Measurements from ENCODE around the gene SATB1.

SATB1 gene

GRCh38 chr3:18369551-18370185 lies 55.5 kb downstream of the SATB1 start:
- Mint-ChIP-seq H3K27ac (peak overlapping the region; percentile 84), H3K36me3 (ENCODE audit: low read depth) (peaks cover 81% of the 10 kb centered on the region), H3K27me3 (no peaks in the 10 kb centered on the region), H3K9me3 (no peaks in the 10 kb centered on the region), H3K4me3 (peak overlapping the region; percentile 30), H3K4me1 (peaks cover 73% of the 10 kb centered on the region)
- no peak for DNase-seq
- no peak for ATAC-seq

GRCh38 chr3:18366258-18366657 lies 58.9 kb downstream of the SATB1 start:
- no peaks in the 10 kb centered on the region for H3K9me3 Mint-ChIP-seq
- no peak for DNase-seq
- H3K27me3 Mint-ChIP-seq: no peaks in the 10 kb centered on the region
- peaks cover 78% of the 10 kb centered on the region for H3K36me3 Mint-ChIP-seq (ENCODE audit: low read depth)
- H3K4me1 Mint-ChIP-seq: peaks cover 55% of the 10 kb centered on the region
- H3K4me3 Mint-ChIP-seq: no peak overlapping the region
- H3K27ac Mint-ChIP-seq: peak overlapping the region; percentile 31
- no peak for ATAC-seq

- no peak overlapping the region for H3K4me3 Mint-ChIP-seq
- H3K9me3 Mint-ChIP-seq: no peaks in the 10 kb centered on the region
- peaks cover 80% of the 10 kb centered on the region for H3K36me3 Mint-ChIP-seq (ENCODE audit: low read depth)
- peaks cover 56% of the 10 kb centered on the region for H3K4me1 Mint-ChIP-seq
- peak overlapping the region; percentile 66 for H3K27ac Mint-ChIP-seq
- ATAC-seq (no peak), DNase-seq (no peak)
- no peaks in the 10 kb centered on the region for H3K27me3 Mint-ChIP-seq
Observed at GRCh38 chr3:18363338-18363737, 61.8 kb downstream of the SATB1 start.

GRCh38 chr3:18357747-18358146 lies 67.4 kb downstream of the SATB1 start:
- Mint-ChIP-seq H3K9me3 (no peaks in the 10 kb centered on the region), H3K4me1 (peaks cover 52% of the 10 kb centered on the region), H3K27ac (peak overlapping the region; percentile 56), H3K36me3 (ENCODE audit: low read depth) (peaks cover 68% of the 10 kb centered on the region), H3K27me3 (no peaks in the 10 kb centered on the region), H3K4me3 (no peak overlapping the region)
- ATAC-seq: peak; percentile 68
- DNase-seq: no peak

GRCh38 chr3:18355832-18356231 lies 69.3 kb downstream of the SATB1 start:
- H3K27me3 Mint-ChIP-seq: no peaks in the 10 kb centered on the region
- no peak for ATAC-seq
- no peak overlapping the region for H3K4me3 Mint-ChIP-seq
- peaks cover 55% of the 10 kb centered on the region for H3K4me1 Mint-ChIP-seq
- no peaks in the 10 kb centered on the region for H3K9me3 Mint-ChIP-seq
- DNase-seq: no peak
- H3K27ac Mint-ChIP-seq: peak overlapping the region; percentile 37
- H3K36me3 Mint-ChIP-seq (ENCODE audit: low read depth): peaks cover 72% of the 10 kb centered on the region

GRCh38 chr3:18354701-18355100 lies 70.4 kb downstream of the SATB1 start:
- no peaks in the 10 kb centered on the region for H3K27me3 Mint-ChIP-seq
- H3K4me3 Mint-ChIP-seq: no peak overlapping the region
- peaks cover 51% of the 10 kb centered on the region for H3K4me1 Mint-ChIP-seq
- no peaks in the 10 kb centered on the region for H3K9me3 Mint-ChIP-seq
- ATAC-seq (no peak), DNase-seq (no peak)
- H3K36me3 Mint-ChIP-seq (ENCODE audit: low read depth): peaks cover 67% of the 10 kb centered on the region
- no peak overlapping the region for H3K27ac Mint-ChIP-seq

- H3K27ac Mint-ChIP-seq: peak overlapping the region; percentile 73
- DNase-seq (no peak), ATAC-seq (no peak)
- H3K27me3 Mint-ChIP-seq: no peaks in the 10 kb centered on the region
- H3K9me3 Mint-ChIP-seq: no peaks in the 10 kb centered on the region
- no peak overlapping the region for H3K4me3 Mint-ChIP-seq
- H3K36me3 Mint-ChIP-seq (ENCODE audit: low read depth): peaks cover 70% of the 10 kb centered on the region
- peaks cover 32% of the 10 kb centered on the region for H3K4me1 Mint-ChIP-seq
Observed at GRCh38 chr3:18351823-18352744, 73.1 kb downstream of the SATB1 start.

GRCh38 chr3:18351069-18351628 lies 74.0 kb downstream of the SATB1 start:
- Mint-ChIP-seq H3K4me1 (peaks cover 29% of the 10 kb centered on the region), H3K27me3 (no peaks in the 10 kb centered on the region), H3K27ac (peak overlapping the region; percentile 25), H3K36me3 (ENCODE audit: low read depth) (peaks cover 69% of the 10 kb centered on the region), H3K4me3 (no peak overlapping the region), H3K9me3 (no peaks in the 10 kb centered on the region)
- ATAC-seq (peak; percentile 55), DNase-seq (no peak)

- H3K27me3 Mint-ChIP-seq: no peaks in the 10 kb centered on the region
- DNase-seq (no peak), ATAC-seq (no peak)
- no peak overlapping the region for H3K4me3 Mint-ChIP-seq
- no peaks in the 10 kb centered on the region for H3K9me3 Mint-ChIP-seq
- H3K36me3 Mint-ChIP-seq (ENCODE audit: low read depth): peaks cover 55% of the 10 kb centered on the region
- peaks cover 34% of the 10 kb centered on the region for H3K4me1 Mint-ChIP-seq
- H3K27ac Mint-ChIP-seq: peak overlapping the region; percentile 30
Observed at GRCh38 chr3:18349197-18349798, 75.8 kb downstream of the SATB1 start.

- peaks cover 20% of the 10 kb centered on the region for H3K4me1 Mint-ChIP-seq
- no peak for DNase-seq
- no peak overlapping the region for H3K27ac Mint-ChIP-seq
- H3K4me3 Mint-ChIP-seq: no peak overlapping the region
- no peaks in the 10 kb centered on the region for H3K9me3 Mint-ChIP-seq
- H3K36me3 Mint-ChIP-seq (ENCODE audit: low read depth): peaks cover 31% of the 10 kb centered on the region
- no peak for ATAC-seq
- H3K27me3 Mint-ChIP-seq: no peaks in the 10 kb centered on the region
Observed at GRCh38 chr3:18346097-18346496, 79.0 kb downstream of the SATB1 start.

GRCh38 chr3:18345015-18345367 lies 80.1 kb downstream of the SATB1 start:
- H3K4me1 Mint-ChIP-seq: peaks cover 13% of the 10 kb centered on the region
- DNase-seq (no peak), ATAC-seq (no peak)
- H3K4me3 Mint-ChIP-seq: no peak overlapping the region
- no peaks in the 10 kb centered on the region for H3K27me3 Mint-ChIP-seq
- H3K36me3 Mint-ChIP-seq (ENCODE audit: low read depth): peaks cover 24% of the 10 kb centered on the region
- H3K27ac Mint-ChIP-seq: no peak overlapping the region
- H3K9me3 Mint-ChIP-seq: no peaks in the 10 kb centered on the region

GRCh38 chr3:18344306-18345014 lies 80.7 kb downstream of the SATB1 start:
- ATAC-seq: no peak
- peaks cover 19% of the 10 kb centered on the region for H3K36me3 Mint-ChIP-seq (ENCODE audit: low read depth)
- H3K4me1 Mint-ChIP-seq: peaks cover 10% of the 10 kb centered on the region
- H3K4me3 Mint-ChIP-seq: no peak overlapping the region
- H3K27ac Mint-ChIP-seq: no peak overlapping the region
- H3K9me3 Mint-ChIP-seq: no peaks in the 10 kb centered on the region
- H3K27me3 Mint-ChIP-seq: no peaks in the 10 kb centered on the region
- no peak for DNase-seq

GRCh38 chr3:18343809-18344208 lies 81.3 kb downstream of the SATB1 start:
- ATAC-seq (no peak), DNase-seq (no peak)
- Mint-ChIP-seq H3K27ac (no peak overlapping the region), H3K4me3 (no peak overlapping the region), H3K4me1 (peaks cover 10% of the 10 kb centered on the region), H3K9me3 (no peaks in the 10 kb centered on the region), H3K27me3 (no peaks in the 10 kb centered on the region), H3K36me3 (ENCODE audit: low read depth) (peaks cover 12% of the 10 kb centered on the region)

GRCh38 chr3:18338827-18339514 lies 86.2 kb downstream of the SATB1 start:
- H3K27me3 Mint-ChIP-seq: no peaks in the 10 kb centered on the region
- H3K4me3 Mint-ChIP-seq: no peak overlapping the region
- ATAC-seq (no peak), DNase-seq (no peak)
- H3K36me3 Mint-ChIP-seq (ENCODE audit: low read depth): no peaks in the 10 kb centered on the region
- no peaks in the 10 kb centered on the region for H3K9me3 Mint-ChIP-seq
- no peak overlapping the region for H3K27ac Mint-ChIP-seq
- peaks cover 11% of the 10 kb centered on the region for H3K4me1 Mint-ChIP-seq

Measured in activated naive CD8-positive, alpha-beta T cell treated with anti-CD3 and anti-CD28 coated beads, Interleukin-2, amount 50 U/mL, for 24 hours (primary cell).